ENCODE data around the gene MX1. TPM values are rescaled to one million over a fixed set of nuclear protein-coding genes. Genes with fewer than 3 reads are reported as not detected.

The MX1 gene
- total and polyA plus RNA-seq, 2 experiments from 2014 or later: not detected

DNA sequence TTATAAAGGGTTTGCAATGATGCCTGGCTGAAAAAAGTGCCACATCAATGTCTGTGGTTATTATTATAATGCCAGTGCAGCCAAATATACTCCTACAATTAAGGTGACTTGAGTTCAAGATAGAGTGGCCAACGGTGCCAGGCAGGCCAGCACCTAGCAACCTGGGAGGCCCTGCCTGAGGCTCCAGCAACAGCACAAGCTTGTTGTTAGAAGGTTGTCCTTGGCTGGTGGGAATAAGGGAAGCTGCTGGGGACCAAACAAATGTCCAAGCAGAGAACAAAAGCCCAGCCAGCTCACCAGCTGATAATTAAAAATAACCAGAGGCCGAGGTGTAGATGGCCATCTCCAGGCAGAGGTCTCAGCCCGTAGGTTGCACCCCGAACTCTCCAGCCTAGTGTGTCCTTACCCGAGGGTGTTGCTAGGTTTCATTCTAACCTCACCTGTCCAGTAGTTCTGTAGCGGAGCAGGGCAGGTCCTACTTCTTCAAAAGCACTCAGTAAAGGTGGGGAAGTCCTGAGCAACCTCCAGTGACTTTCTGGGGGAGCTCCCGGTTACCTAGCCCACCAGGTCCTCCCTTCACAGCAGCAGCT lies 80.1 kb downstream of the MX1 start:
- peaks cover 87% of the 10 kb centered on the region for H3K27me3 ChIP-seq
- no peaks in the 10 kb centered on the region for H3K36me3 ChIP-seq
- no peaks in the 10 kb centered on the region for H3K4me1 ChIP-seq (ENCODE audit: low read depth)
- no peak for DNase-seq (ENCODE audit: low read depth in 1 of 2, low spot score in 1 of 2)
- TF ChIP-seq, protein P1, sequence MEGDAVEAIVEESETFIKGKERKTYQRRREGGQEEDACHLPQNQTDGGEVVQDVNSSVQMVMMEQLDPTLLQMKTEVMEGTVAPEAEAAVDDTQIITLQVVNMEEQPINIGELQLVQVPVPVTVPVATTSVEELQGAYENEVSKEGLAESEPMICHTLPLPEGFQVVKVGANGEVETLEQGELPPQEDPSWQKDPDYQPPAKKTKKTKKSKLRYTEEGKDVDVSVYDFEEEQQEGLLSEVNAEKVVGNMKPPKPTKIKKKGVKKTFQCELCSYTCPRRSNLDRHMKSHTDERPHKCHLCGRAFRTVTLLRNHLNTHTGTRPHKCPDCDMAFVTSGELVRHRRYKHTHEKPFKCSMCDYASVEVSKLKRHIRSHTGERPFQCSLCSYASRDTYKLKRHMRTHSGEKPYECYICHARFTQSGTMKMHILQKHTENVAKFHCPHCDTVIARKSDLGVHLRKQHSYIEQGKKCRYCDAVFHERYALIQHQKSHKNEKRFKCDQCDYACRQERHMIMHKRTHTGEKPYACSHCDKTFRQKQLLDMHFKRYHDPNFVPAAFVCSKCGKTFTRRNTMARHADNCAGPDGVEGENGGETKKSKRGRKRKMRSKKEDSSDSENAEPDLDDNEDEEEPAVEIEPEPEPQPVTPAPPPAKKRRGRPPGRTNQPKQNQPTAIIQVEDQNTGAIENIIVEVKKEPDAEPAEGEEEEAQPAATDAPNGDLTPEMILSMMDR (IDR thresholded peaks at IDR 0.05; ENCODE audit: low read depth, low read length): no peak
- no peak overlapping the region for H3K4me3 ChIP-seq
- H3K27ac ChIP-seq: no peak overlapping the region
- no peaks in the 10 kb centered on the region for H3K9me3 ChIP-seq (ENCODE audit: low read depth)

DNA sequence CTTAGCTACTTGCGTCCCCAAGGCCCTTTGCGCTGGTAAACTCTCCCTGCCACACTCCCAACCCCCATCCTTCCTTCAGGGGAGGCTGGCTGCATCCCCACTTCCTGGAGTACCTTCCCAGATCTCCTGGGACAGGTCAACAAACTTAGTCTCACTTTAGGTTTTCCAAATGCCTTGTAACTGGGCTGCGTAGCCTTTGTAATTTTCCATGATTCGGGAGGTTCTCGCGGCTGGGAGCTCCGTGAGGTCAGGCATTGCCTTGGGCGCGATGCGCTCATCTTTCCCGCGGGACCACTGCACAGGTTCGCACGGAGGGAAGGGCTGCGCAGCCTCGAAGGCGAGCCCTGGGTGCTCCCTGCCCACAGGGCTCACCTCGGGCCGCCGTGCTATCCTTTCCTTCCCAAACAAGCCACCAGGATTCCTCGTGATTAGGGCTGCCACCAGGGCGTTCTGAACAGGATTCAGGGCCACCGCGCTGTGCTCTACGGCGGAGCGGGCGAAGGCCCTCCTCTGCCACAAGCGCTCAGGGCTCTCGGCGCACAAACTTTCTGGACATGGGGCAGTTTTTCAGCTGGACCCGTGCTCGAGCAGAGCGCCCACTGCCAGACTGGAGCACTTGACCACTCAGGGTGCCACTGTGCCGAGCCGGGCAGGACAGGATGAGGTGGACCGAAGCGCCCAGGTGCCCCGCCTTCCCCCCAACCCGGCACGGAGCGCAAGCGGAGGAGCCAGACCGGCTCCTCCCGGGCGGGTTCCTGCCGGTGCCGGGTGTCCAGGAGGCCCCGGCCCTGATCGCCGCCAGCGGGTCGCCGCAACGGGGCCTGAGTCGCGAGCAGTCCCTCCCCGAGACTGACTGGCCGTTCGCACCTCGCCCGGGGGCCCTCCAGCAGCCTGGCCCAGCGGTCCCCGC lies 80.8 kb downstream of the MX1 start:
- Histone ChIP-seq H3K27ac (no peak overlapping the region), H3K4me1 (ENCODE audit: low read depth) (no peaks in the 10 kb centered on the region), H3K9me3 (ENCODE audit: low read depth) (no peaks in the 10 kb centered on the region), H3K4me3 (peak overlapping the region; percentile 35), H3K36me3 (no peaks in the 10 kb centered on the region), H3K27me3 (peaks cover 87% of the 10 kb centered on the region)
- DNase-seq (ENCODE audit: low read depth in 1 of 2, low spot score in 1 of 2): peak in 1 of 2 donors; percentile 27
- TF ChIP-seq, protein P1 (IDR thresholded peaks at IDR 0.05; ENCODE audit: low read depth, low read length): no peak

DNA sequence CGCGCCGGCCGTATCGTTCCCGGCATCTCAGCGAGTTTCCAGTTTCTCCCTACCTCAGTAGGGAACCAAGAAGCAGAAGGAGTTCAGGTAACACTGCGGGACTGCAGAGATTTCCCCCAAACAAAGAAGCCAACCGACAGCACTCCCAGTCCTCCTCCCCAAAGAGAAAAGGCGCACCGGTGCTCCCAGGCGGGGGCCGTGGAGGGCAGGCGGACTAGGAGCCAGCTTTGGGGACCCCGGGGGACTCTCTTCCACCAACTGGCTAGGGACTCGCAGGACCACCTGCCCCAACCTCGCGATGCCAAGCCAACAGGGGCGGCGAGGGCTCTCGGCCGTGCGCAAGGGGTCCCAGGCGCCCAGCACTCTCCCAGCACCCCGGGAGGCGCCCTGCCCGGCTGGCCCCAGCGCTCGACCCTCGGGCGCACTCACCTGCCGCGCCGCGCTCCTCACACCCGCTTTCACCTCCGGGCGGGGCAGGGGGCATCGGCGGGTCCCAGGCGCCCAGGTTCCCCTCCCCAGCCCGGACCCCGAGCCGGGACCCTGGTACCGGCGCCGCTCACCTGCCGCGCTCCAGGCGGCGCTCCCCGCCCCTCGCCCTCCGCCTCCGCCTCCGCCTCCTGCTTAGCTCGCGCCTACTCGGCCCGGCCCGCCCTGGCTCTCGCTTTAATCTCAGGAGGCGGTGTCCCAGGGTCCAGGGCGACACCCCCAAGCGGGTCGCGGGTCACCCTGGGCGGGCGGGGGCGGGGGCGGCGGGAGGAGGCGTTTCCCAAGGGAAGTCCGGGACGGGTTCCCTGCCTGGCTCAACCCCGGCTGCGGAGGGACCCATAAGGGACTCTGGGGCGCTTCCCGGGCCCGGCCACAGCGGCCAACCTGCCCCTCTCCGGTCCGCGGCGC lies 81.7 kb downstream of the MX1 start, which contains the start of gene TMPRSS2:
TSS of gene TMPRSS2 (minus strand) at position 638 of the 894 bp plus-strand sequence. CDS start 10,025 bp downstream, outside the sequence.
- Histone ChIP-seq H3K27me3 (peaks cover 79% of the 10 kb centered on the region), H3K4me3 (peak within 1 kb of the TSS; percentile 35), H3K36me3 (no peaks in the 10 kb centered on the region), H3K27ac (no peak within 1 kb of the TSS), H3K9me3 (ENCODE audit: low read depth) (no peaks in the 10 kb centered on the region), H3K4me1 (ENCODE audit: low read depth) (no peaks in the 10 kb centered on the region)
- peak in 1 of 2 donors; percentile 55 for DNase-seq (ENCODE audit: low read depth in 1 of 2, low spot score in 1 of 2)
- TF ChIP-seq, protein P1 (IDR thresholded peaks at IDR 0.05; ENCODE audit: low read depth, low read length): no peak

DNA sequence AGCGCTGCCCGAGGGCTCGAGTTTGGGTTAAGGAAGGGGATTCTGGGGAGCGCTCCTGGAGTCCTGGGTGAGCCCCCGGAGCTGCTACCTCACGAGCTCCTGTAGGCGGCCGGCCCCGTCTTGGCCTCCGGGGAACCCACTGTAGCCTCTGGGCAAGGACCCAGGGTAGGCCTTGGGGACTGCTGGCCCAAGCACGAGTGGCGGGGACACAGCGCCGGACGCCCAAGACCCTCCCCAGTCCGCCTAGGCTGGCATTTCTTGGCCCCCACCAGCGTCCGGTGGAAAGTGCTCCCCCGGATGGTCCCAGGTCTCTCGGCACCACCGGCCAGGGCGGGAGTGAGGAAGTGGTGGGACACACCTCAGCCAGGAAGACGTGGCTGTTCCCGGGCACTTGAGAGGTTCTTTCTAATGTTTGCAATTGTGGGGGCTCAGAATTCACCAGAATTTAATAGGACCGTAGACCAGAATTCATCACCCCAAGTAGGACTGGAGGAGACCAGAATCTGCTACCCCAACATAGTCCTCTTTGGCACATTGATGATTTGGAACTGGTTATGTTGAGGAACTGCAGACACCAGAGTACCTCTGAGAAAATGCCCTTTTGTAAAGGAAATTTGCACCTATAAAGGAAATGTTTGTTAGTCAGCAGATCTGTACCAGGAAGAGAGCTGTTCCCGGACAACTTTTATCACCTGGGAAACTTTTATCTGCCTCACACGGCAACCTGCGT lies 82.5 kb downstream of the MX1 start:
- TF ChIP-seq, protein P1 (IDR thresholded peaks at IDR 0.05; ENCODE audit: low read depth, low read length): no peak
- Histone ChIP-seq H3K9me3 (ENCODE audit: low read depth) (no peaks in the 10 kb centered on the region), H3K4me3 (peak overlapping the region; percentile 35), H3K27ac (no peak overlapping the region), H3K36me3 (no peaks in the 10 kb centered on the region), H3K27me3 (peaks cover 73% of the 10 kb centered on the region), H3K4me1 (ENCODE audit: low read depth) (no peaks in the 10 kb centered on the region)
- DNase-seq (ENCODE audit: low read depth in 1 of 2, low spot score in 1 of 2): no peak

Other genes starting within 250 kb of the MX1 start
- gene FAM3B, start 109.4 kb upstream of the MX1 start, total RNA-seq: not detected in 2 replicates
- not detected in 2 replicates for gene FAM3B, start 109.4 kb upstream of the MX1 start, polyA plus RNA-seq
- 2.3 TPM in 1 of 2 replicates, not detected in the other for gene MX2, start 64.2 kb upstream of the MX1 start, total RNA-seq
- gene MX2, start 64.2 kb upstream of the MX1 start, polyA plus RNA-seq: 0.28 and 0.46 TPM in 2 replicates
- not detected in 2 replicates for gene TMPRSS2, start 81.9 kb downstream of the MX1 start, total RNA-seq
- not detected in 2 replicates for gene TMPRSS2, start 81.9 kb downstream of the MX1 start, polyA plus RNA-seq